ENCODE measurements around the gene MLLT1. TPM values are rescaled to one million over a fixed set of nuclear protein-coding genes. Genes with fewer than 3 reads are reported as not detected.
"Not testable (repeated sequence)": the region's sequence is repeated elsewhere in the genome, so short reads cannot be mapped to it uniquely, and the experiment has no call there.

MLLT1 gene
- total RNA-seq, 1 experiment from 2014 or later = 29.0 TPM

DNA sequence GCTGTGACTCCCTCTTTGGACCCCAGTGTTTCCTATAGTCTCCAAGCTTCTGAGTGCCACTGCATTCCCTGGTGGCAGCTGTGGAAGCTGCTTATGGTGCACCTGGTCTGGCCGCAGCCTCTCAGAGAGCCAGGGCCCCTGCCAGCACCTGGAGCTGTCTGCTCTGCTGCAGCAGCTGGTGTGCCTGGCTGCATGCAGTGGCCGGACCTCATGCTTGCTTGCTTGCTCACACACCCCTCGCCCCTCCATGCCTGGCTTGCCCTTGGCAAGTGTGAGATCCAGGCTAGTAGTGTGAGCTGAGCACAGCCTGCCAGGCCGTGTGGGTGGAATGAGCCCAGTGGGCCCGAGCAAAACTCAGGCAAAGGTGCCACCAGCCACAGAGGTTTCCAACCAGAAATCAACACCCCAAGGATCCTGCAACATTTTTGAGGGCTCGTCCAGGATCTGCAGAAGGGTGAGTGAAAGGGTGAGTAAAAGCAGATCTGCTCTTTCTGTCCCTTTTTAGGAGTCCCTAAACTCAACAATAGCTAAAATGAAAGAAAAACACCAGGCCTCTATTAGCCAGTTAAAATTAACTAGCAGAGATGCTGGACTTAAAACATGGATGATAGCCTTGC lies 7.6 kb upstream of the MLLT1 start:
- CTCF ChIA-PET = no interaction called here
- H3K27ac ChIP-seq (ENCODE audit: low read length) = no peak overlapping the region
- H3K4me2 ChIP-seq (ENCODE audit: low read length) = no peak overlapping the region
- TF ChIP-seq, protein P1, sequence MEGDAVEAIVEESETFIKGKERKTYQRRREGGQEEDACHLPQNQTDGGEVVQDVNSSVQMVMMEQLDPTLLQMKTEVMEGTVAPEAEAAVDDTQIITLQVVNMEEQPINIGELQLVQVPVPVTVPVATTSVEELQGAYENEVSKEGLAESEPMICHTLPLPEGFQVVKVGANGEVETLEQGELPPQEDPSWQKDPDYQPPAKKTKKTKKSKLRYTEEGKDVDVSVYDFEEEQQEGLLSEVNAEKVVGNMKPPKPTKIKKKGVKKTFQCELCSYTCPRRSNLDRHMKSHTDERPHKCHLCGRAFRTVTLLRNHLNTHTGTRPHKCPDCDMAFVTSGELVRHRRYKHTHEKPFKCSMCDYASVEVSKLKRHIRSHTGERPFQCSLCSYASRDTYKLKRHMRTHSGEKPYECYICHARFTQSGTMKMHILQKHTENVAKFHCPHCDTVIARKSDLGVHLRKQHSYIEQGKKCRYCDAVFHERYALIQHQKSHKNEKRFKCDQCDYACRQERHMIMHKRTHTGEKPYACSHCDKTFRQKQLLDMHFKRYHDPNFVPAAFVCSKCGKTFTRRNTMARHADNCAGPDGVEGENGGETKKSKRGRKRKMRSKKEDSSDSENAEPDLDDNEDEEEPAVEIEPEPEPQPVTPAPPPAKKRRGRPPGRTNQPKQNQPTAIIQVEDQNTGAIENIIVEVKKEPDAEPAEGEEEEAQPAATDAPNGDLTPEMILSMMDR (conservative IDR thresholded peaks at IDR 0.05; ENCODE audit: low read depth, low read length) = no peak
- TF ChIP-seq EZH2phosphoT487 (IDR thresholded peaks at IDR 0.05; ENCODE audit: borderline replicate concordance, low read length) (no peak), EZH2 (IDR thresholded peaks at IDR 0.05; ENCODE audit: low read length, unreplicated experiment) (no peak)
- no peak overlapping the region for H2AFZ ChIP-seq (ENCODE audit: low read length)
- BruUV-seq (replicated peaks) = no TSS peak
- POLR2A ChIA-PET (ENCODE audit: unreplicated experiment) = no interaction called here
- H3K9ac ChIP-seq (ENCODE audit: low read length) = no peak overlapping the region
- no peaks in the 10 kb centered on the region for H4K20me1 ChIP-seq (ENCODE audit: low read length)
- peaks cover 24% of the 10 kb centered on the region for H3K9me3 ChIP-seq (ENCODE audit: low read length)
- no peaks in the 10 kb centered on the region for H3K9me2 ChIP-seq (replicated peaks; ENCODE audit: low read length)
- no peak overlapping the region for H3K4me3 ChIP-seq (ENCODE audit: low read length)
- no peaks in the 10 kb centered on the region; the same call in 1 of the 2 replicates for H3K36me3 ChIP-seq (ENCODE audit: low read depth, low read length)
- no peaks in the 10 kb centered on the region for H3K27me3 ChIP-seq (ENCODE audit: low read length)
- no peaks in the 10 kb centered on the region for H3K79me2 ChIP-seq (ENCODE audit: low read length)
- H3F3A ChIP-seq (ENCODE audit: low read length, unreplicated experiment) = no peaks in the 10 kb centered on the region
- DNase-seq (no peak), ATAC-seq (no peak)
- no peaks in the 10 kb centered on the region for H3K4me1 ChIP-seq (ENCODE audit: insufficient read depth, low read length)
- intact Hi-C loops (cut with micrococcal nuclease) = no loop called here

DNA sequence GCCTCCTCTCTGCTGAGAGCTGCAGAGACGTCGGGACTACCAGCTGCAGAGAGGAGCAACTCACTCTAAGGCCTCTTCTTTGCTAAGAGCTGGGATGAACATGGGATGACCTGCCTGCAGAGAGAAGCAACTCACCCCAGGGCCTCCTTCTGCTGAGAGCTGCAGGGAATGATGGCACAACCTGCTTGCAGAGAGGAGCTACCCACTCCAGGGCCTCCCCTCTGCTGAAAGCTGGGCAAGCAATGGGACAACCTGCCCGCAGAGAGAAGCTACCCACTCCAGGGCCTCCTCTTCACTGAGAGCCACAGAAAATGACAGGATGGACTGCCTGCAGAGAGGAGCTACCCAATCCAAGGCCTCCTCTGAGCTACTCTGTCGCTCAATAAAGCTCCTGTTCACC lies 6.9 kb upstream of the MLLT1 start:
- DNase-seq (no peak), ATAC-seq (no peak)
- no peak for TF ChIP-seq EZH2 (IDR thresholded peaks at IDR 0.05; ENCODE audit: low read length, unreplicated experiment)
- TF ChIP-seq EZH2phosphoT487 (IDR thresholded peaks at IDR 0.05; ENCODE audit: borderline replicate concordance, low read length) = no peak
- TF ChIP-seq, protein P1 (conservative IDR thresholded peaks at IDR 0.05; ENCODE audit: low read depth, low read length) = no peak
- H3K9ac ChIP-seq (ENCODE audit: low read length) = no peak overlapping the region
- no TSS peak for BruUV-seq (replicated peaks)
- H3K4me2 ChIP-seq (ENCODE audit: low read length) = no peak overlapping the region
- intact Hi-C loops (cut with micrococcal nuclease) = no loop called here
- H3K4me1 ChIP-seq (ENCODE audit: insufficient read depth, low read length) = no peaks in the 10 kb centered on the region
- H3K9me2 ChIP-seq (replicated peaks; ENCODE audit: low read length) = no peaks in the 10 kb centered on the region
- no peak overlapping the region for H3K4me3 ChIP-seq (ENCODE audit: low read length)
- no peaks in the 10 kb centered on the region for H3K79me2 ChIP-seq (ENCODE audit: low read length)
- H2AFZ ChIP-seq (ENCODE audit: low read length) = no peak overlapping the region
- H4K20me1 ChIP-seq (ENCODE audit: low read length) = no peaks in the 10 kb centered on the region
- no peaks in the 10 kb centered on the region for H3K36me3 ChIP-seq (ENCODE audit: low read depth, low read length)
- ChIA-PET POLR2A (ENCODE audit: unreplicated experiment) (no interaction called here), CTCF (no interaction called here)
- peaks cover 17% of the 10 kb centered on the region for H3K9me3 ChIP-seq (ENCODE audit: low read length)
- no peak overlapping the region for H3K27ac ChIP-seq (ENCODE audit: low read length)
- H3F3A ChIP-seq (ENCODE audit: low read length, unreplicated experiment) = no peaks in the 10 kb centered on the region
- no peaks in the 10 kb centered on the region for H3K27me3 ChIP-seq (ENCODE audit: low read length)

DNA sequence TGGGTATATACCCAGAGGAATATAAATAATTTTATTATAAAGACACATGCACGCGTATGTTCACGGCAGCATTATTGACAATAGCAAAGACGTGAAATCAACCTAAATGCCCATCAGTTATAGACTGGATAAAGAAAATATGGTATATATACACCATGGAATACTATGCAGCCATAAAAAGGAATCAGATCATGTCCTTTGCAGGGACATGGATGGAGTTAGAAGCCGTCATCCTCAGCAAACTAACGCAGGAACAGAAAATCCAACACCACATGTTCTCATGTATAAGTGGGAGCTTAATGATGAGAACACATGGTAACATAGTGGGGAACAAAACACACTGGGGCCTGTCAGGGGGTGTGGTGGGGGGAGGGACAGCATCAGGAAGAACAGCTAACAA lies 2.6 kb upstream of the MLLT1 start:
- intact Hi-C loops (cut with micrococcal nuclease); CTCF ChIA-PET; BruUV-seq (replicated peaks); H3F3A ChIP-seq (ENCODE audit: low read length, unreplicated experiment); H2AFZ ChIP-seq (ENCODE audit: low read length); H3K27me3 ChIP-seq (ENCODE audit: low read length); H3K9me2 ChIP-seq (replicated peaks; ENCODE audit: low read length); H3K4me2 ChIP-seq (ENCODE audit: low read length); H4K20me1 ChIP-seq (ENCODE audit: low read length); H3K27ac ChIP-seq (ENCODE audit: low read length); H3K36me3 ChIP-seq (ENCODE audit: low read depth, low read length); H3K9ac ChIP-seq (ENCODE audit: low read length); H3K4me3 ChIP-seq (ENCODE audit: low read length); H3K9me3 ChIP-seq (ENCODE audit: low read length); POLR2A ChIA-PET (ENCODE audit: unreplicated experiment); ATAC-seq; DNase-seq: not testable (repeated sequence)
- Histone ChIP-seq H3K79me2 (ENCODE audit: low read length) (peaks cover 20% of the 10 kb centered on the region), H3K4me1 (ENCODE audit: insufficient read depth, low read length) (peaks cover 13% of the 10 kb centered on the region; the same call in 1 of the 2 replicates)

Measured in PC-3 (cell line).